Fibroblast of skin of left quadriceps (primary cell): Measurements from ENCODE around the gene HACD1.

Experiments
- DNase-seq, 2 experiments: peaks; one replicate each; pipeline ENCODE4 v3.0.0-alpha.2; 2013; ENCODE audit warnings: low read depth in 2 of 2

The HACD1 gene

GRCh38 chr10:17586821-17587234 is 30.3 kb downstream of the HACD1 start:
- DNase-seq = no peak

- DNase-seq = no peak
Measured at GRCh38 chr10:17585016-17585415, 32.2 kb downstream of the HACD1 start.

GRCh38 chr10:17580885-17581284 is 36.3 kb downstream of the HACD1 start:
- no peak for DNase-seq

- no peak for DNase-seq
Measured at GRCh38 chr10:17578603-17579002, 38.6 kb downstream of the HACD1 start.

GRCh38 chr10:17576768-17577167 is 40.4 kb downstream of the HACD1 start:
- DNase-seq = no peak

GRCh38 chr10:17564911-17565310 is 52.3 kb downstream of the HACD1 start:
- DNase-seq = no peak

GRCh38 chr10:17563452-17563851 is 53.7 kb downstream of the HACD1 start:
- DNase-seq = no peak

GRCh38 chr10:17562614-17563013 is 54.6 kb downstream of the HACD1 start:
- peak; percentile 59 to 61 for DNase-seq

GRCh38 chr10:17561111-17561510 is 56.1 kb downstream of the HACD1 start:
- no peak for DNase-seq

- no peak for DNase-seq
Measured at GRCh38 chr10:17557459-17557858, 59.7 kb downstream of the HACD1 start.

- no peak for DNase-seq
Measured at GRCh38 chr10:17548770-17549169, 68.4 kb downstream of the HACD1 start.

- no peak for DNase-seq
Measured at GRCh38 chr10:17548162-17548561, 69.0 kb downstream of the HACD1 start.

GRCh38 chr10:17547060-17547459 is 70.1 kb downstream of the HACD1 start:
- DNase-seq = no peak

GRCh38 chr10:17544465-17544864 is 72.7 kb downstream of the HACD1 start:
- DNase-seq = no peak
